Neural cell (in vitro differentiated cells): Measurements from ENCODE around the gene REP15. TPM values are rescaled to one million over a fixed set of nuclear protein-coding genes. Genes with fewer than 3 reads are reported as not detected.

Experiments
- H2AFZ ChIP-seq: fragments of 200-600, 300-800 bp; sonication (generic), shearing (Covaris generic); 2 replicates; pipeline ENCODE4 v1.6.0; 2014; ENCODE audit warnings: low read depth, mild to moderate bottlenecking, antibody characterized with exemption, low read length, moderate library complexity
- H3F3A ChIP-seq: fragments of 200-600 bp; shearing (Covaris generic); 2 replicates; pipeline ENCODE4 v1.6.1; 2016; ENCODE audit warnings: mild to moderate bottlenecking, moderate library complexity, mixed read lengths, antibody characterized with exemption, low read length; ENCODE audit not compliant: insufficient read depth, poor library complexity, severe bottlenecking
- H3K27ac ChIP-seq: fragments of 200-600, 300-800 bp; sonication (generic), shearing (Covaris generic); 2 replicates; pipeline ENCODE4 v1.5.1; 2014; ENCODE audit warnings: mild to moderate bottlenecking, low read length, moderate library complexity
- H3K27me3 ChIP-seq: fragments of 300-800, 200-600 bp; sonication (generic), shearing (Covaris generic); 2 replicates; pipeline ENCODE4 v1.6.0; 2014; ENCODE audit warnings: mild to moderate bottlenecking, low read depth, low read length, moderate library complexity; ENCODE audit not compliant: insufficient read depth
- H3K36me3 ChIP-seq: fragments of 300-800, 200-600 bp; sonication (generic), shearing (Covaris generic); 2 replicates; pipeline ENCODE4 v1.5.1; 2014; ENCODE audit warnings: mild to moderate bottlenecking, antibody characterized with exemption, low read length, moderate library complexity; ENCODE audit not compliant: insufficient read depth
- H3K4me2 ChIP-seq: fragments of 300-800, 200-600 bp; sonication (generic), shearing (Covaris generic); 2 replicates; pipeline ENCODE4 v1.6.0; 2014; ENCODE audit warnings: mild to moderate bottlenecking, low read length
- H3K4me3 ChIP-seq: fragments of 300-800, 200-600 bp; sonication (generic), shearing (Covaris generic); 2 replicates; pipeline ENCODE4 v1.5.1; 2014; ENCODE audit warnings: mild to moderate bottlenecking, low read length, moderate library complexity
- H3K79me2 ChIP-seq: fragments of 200-600 bp; shearing (Covaris generic); replicated peaks from 2 replicates; pipeline ENCODE4 v1.6.0; 2014; ENCODE audit warnings: mild to moderate bottlenecking, low read length, moderate library complexity; ENCODE audit not compliant: insufficient read depth
- H3K9ac ChIP-seq: fragments of 300-800, 200-600 bp; sonication (generic), shearing (Covaris generic); 2 replicates; pipeline ENCODE4 v1.6.1; 2016; ENCODE audit warnings: mild to moderate bottlenecking, low read length, mixed read lengths
- H3K9me2 ChIP-seq: fragments of 200-600 bp; shearing (Covaris generic); 2 replicates; pipeline ENCODE4 v1.6.1; 2016; ENCODE audit warnings: mild to moderate bottlenecking, low read length, mixed read lengths; ENCODE audit not compliant: insufficient read depth
- H3K9me3 ChIP-seq: fragments of 200-600, 300-800 bp; sonication (generic), shearing (Covaris generic); 2 replicates; pipeline ENCODE4 v1.6.1; 2016; ENCODE audit warnings: mild to moderate bottlenecking, mixed run types, low read length, moderate library complexity, mixed read lengths
- H4K20me1 ChIP-seq: fragments of 200-600 bp; shearing (Covaris generic); 2 replicates; pipeline ENCODE4 v1.6.1; 2016; ENCODE audit warnings: mild to moderate bottlenecking, mixed run types; ENCODE audit not compliant: insufficient read depth
- CTCF ChIP-seq: fragments of 450-650 bp; IDR thresholded peaks from 2 replicates; pipeline ENCODE4 v1.5.1; 2014; ENCODE audit warnings: antibody characterized with exemption, mild to moderate bottlenecking, moderate library complexity; ENCODE audit not compliant: poor library complexity, severe bottlenecking
- EZH2 ChIP-seq: fragments of 200-600, 300-800 bp; shearing (Covaris generic), sonication (generic); IDR thresholded peaks from 2 replicates; pipeline ENCODE4 v1.6.1; 2014; ENCODE audit warnings: antibody characterized with exemption, low read length, borderline replicate concordance, mild to moderate bottlenecking; ENCODE audit not compliant: insufficient read depth, poor library complexity, severe bottlenecking
- MXI1 ChIP-seq: fragments of 450-650 bp; conservative IDR thresholded peaks from 2 replicates; pipeline ENCODE4 v1.6.1; 2014; ENCODE audit warnings: antibody characterized with exemption, mild to moderate bottlenecking; ENCODE audit not compliant: poor library complexity, severe bottlenecking
- POLR2AphosphoS5 ChIP-seq: IDR thresholded peaks from 2 replicates; pipeline ENCODE4 v1.6.1; 2012
- RAD21 ChIP-seq: fragments of 450-650 bp; conservative IDR thresholded peaks from 2 replicates; pipeline ENCODE4 v1.6.1; 2014; ENCODE audit warnings: antibody characterized with exemption, mild to moderate bottlenecking, moderate library complexity
- SMC3 ChIP-seq: fragments of 450-650 bp; conservative IDR thresholded peaks from 2 replicates; pipeline ENCODE4 v1.6.1; 2014; ENCODE audit warnings: antibody characterized with exemption, mild to moderate bottlenecking, moderate library complexity; ENCODE audit not compliant: poor library complexity
- TAF1 ChIP-seq: IDR thresholded peaks from 2 replicates; pipeline ENCODE4 v1.6.1; 2012; ENCODE audit warnings: low read depth
- polyA plus RNA-seq: library from polyadenylated mRNA; depleted of rRNA; stranded (reverse); fragments of >200 nt; gene quantifications from 2 replicates; pipeline ENCODE4 v1.2.3, GENCODE V29; 2014
- TF ChIP-seq, protein P1 (sequence below): IDR thresholded peaks from 2 replicates; pipeline ENCODE4 v1.6.1; 2012; ENCODE audit warnings: borderline replicate concordance

REP15 gene
- polyA plus RNA-seq, 1 donor from 2014 or later: 0.88 TPM

- Histone ChIP-seq H3K9ac (no peak overlapping the region), H3K4me3 (no peak overlapping the region), H3K9me2 (no peaks in the 10 kb centered on the region), H3K79me2 (no peaks in the 10 kb centered on the region), H4K20me1 (no peaks in the 10 kb centered on the region), H3F3A (no peaks in the 10 kb centered on the region), H3K9me3 (no peaks in the 10 kb centered on the region), H3K27me3 (no peaks in the 10 kb centered on the region), H3K36me3 (peaks cover 6% of the 10 kb centered on the region), H2AFZ (no peak overlapping the region), H3K4me2 (no peak overlapping the region), H3K27ac (no peak overlapping the region)
- TF ChIP-seq MXI1: no peak
- no peak for TF ChIP-seq CTCF
- TF ChIP-seq, protein P1, sequence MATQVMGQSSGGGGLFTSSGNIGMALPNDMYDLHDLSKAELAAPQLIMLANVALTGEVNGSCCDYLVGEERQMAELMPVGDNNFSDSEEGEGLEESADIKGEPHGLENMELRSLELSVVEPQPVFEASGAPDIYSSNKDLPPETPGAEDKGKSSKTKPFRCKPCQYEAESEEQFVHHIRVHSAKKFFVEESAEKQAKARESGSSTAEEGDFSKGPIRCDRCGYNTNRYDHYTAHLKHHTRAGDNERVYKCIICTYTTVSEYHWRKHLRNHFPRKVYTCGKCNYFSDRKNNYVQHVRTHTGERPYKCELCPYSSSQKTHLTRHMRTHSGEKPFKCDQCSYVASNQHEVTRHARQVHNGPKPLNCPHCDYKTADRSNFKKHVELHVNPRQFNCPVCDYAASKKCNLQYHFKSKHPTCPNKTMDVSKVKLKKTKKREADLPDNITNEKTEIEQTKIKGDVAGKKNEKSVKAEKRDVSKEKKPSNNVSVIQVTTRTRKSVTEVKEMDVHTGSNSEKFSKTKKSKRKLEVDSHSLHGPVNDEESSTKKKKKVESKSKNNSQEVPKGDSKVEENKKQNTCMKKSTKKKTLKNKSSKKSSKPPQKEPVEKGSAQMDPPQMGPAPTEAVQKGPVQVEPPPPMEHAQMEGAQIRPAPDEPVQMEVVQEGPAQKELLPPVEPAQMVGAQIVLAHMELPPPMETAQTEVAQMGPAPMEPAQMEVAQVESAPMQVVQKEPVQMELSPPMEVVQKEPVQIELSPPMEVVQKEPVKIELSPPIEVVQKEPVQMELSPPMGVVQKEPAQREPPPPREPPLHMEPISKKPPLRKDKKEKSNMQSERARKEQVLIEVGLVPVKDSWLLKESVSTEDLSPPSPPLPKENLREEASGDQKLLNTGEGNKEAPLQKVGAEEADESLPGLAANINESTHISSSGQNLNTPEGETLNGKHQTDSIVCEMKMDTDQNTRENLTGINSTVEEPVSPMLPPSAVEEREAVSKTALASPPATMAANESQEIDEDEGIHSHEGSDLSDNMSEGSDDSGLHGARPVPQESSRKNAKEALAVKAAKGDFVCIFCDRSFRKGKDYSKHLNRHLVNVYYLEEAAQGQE: no peak
- TF ChIP-seq RAD21: no peak
- TF ChIP-seq POLR2AphosphoS5: no peak
- TF ChIP-seq SMC3: no peak
- TF ChIP-seq EZH2: no peak
- no peak for TF ChIP-seq TAF1
These were observed 36.0 kb downstream of the REP15 start for GRCh38 chr12:27732281-27732680.

- H3K27me3 ChIP-seq: no peaks in the 10 kb centered on the region
- no peak for TF ChIP-seq TAF1
- peak; percentile 89 for TF ChIP-seq SMC3
- TF ChIP-seq CTCF: peak; percentile 89
- peak; percentile 90 for TF ChIP-seq RAD21
- H3K36me3 ChIP-seq: peaks cover 6% of the 10 kb centered on the region
- H3K79me2 ChIP-seq: no peaks in the 10 kb centered on the region
- no peak overlapping the region for H2AFZ ChIP-seq
- H3K4me3 ChIP-seq: no peak overlapping the region
- no peak overlapping the region for H3K27ac ChIP-seq
- H3K4me2 ChIP-seq: no peak overlapping the region
- H3K9me2 ChIP-seq: no peaks in the 10 kb centered on the region
- H3K9me3 ChIP-seq: no peaks in the 10 kb centered on the region
- H4K20me1 ChIP-seq: no peaks in the 10 kb centered on the region
- H3F3A ChIP-seq: no peaks in the 10 kb centered on the region
- H3K9ac ChIP-seq: no peak overlapping the region
These were observed 36.9 kb downstream of the REP15 start for GRCh38 chr12:27733052-27733656.
